GM21515 (cell line): Measurements from ENCODE around the gene EHD4.

ENCODE experiments used
- ATAC-seq: cut with Tn5 transposase; IDR thresholded peaks from one replicate; pipeline ENCODE4 v1.9.1; 2021; ENCODE audit not compliant: unreplicated experiment

Gene EHD4

GRCh38 chr15:41882689-41883483 lies 89.5 kb downstream of the EHD4 start:
- ATAC-seq, result no peak

DNA sequence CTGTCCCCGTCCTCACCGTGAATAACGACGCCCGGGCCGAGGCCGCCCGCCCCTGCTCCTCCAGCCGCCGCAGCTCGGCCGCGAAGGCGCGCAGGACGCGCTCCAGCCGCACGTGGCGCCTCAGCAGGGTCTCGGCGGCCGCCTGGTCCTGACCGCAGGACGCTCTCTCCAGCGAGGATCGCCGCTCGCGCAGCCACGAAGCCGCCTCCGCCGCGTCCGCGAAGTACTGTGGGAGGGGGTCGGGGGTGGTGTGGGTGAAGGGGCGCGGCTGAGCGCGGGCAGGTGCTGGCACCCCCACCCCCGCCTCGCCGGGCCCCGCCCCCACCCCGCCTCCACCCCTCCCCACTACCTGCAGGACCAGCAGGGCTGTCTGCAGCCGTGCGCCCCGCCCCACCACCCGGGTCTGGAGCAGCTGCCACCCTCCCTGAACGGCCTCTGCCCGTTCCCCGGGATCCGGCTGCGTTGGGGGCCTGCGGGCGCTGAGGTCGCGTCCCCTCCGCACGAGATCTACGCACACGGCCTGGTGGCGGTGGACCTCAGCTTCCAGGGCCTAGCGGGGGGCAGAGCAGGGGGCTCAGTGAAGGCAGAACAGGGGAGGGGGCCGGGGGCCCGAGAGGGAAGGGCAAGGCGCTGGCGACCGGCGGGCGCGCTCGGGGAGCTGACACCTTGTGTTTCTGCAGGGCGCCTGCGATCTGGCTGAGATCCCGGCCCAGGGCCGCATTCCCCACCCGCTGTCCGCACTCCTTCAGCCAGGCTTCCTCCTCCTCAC lies 90.3 kb downstream of the EHD4 start:
- no peak for ATAC-seq

GRCh38 chr15:41881550-41881919 lies 90.8 kb downstream of the EHD4 start:
- no peak for ATAC-seq

GRCh38 chr15:41881086-41881485 lies 91.3 kb downstream of the EHD4 start:
- no peak for ATAC-seq

GRCh38 chr15:41880156-41880877 lies 92.0 kb downstream of the EHD4 start:
- no peak for ATAC-seq

DNA sequence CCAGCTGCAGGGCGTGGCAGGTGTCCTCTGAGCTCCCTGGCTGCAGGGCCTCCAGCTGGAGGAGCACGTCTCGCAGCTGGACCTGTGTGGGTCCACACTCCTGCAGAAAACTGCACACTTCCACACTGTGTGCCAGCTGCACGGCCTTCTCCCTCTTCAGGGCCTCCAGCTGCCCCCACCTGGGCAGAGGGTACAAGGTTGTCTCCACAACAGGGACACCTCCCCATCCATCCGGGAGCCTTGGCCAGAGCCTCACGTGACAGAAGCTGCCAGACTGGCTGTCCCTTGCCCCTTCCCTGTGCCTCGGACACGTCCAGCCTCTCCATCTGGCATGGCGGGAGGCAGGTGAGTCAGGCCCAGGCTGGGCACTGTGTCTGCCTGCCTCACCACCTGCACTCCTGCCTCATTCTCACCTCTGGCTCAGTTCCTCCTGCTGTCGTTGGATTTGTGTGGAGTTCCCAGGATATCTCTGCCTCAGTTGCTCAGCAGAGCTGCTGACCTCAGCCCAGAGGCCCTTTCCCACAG lies 93.0 kb downstream of the EHD4 start:
- ATAC-seq, result no peak

GRCh38 chr15:41878355-41878699 lies 94.0 kb downstream of the EHD4 start:
- no peak for ATAC-seq

- ATAC-seq, result no peak
Measured at GRCh38 chr15:41877631-41878354, 94.6 kb downstream of the EHD4 start.

GRCh38 chr15:41876689-41877088 lies 95.7 kb downstream of the EHD4 start:
- no peak for ATAC-seq

GRCh38 chr15:41876007-41876406 lies 96.3 kb downstream of the EHD4 start:
- ATAC-seq, result no peak

- no peak for ATAC-seq
Measured at GRCh38 chr15:41874736-41875135, 97.6 kb downstream of the EHD4 start.

DNA sequence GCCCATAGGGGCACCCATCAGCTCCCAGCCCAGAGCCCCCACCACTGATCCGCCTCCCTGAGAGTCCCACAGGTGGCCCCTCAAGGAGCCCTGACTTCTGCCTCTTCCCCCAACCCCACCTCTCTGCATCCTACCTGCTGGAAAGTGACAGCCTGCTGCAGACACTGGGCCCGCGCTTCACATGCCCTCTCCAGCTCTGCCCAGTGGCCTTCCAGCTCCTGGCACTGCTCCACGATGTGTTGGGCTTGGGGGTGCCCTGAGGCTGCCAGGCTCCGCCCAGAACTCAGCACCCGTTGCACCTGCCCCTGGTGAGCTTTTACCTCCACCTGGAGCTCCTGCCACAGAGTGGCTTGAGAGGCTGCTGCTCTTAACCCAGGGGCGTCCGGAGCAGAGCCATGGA lies 98.6 kb downstream of the EHD4 start:
- no peak for ATAC-seq

DNA sequence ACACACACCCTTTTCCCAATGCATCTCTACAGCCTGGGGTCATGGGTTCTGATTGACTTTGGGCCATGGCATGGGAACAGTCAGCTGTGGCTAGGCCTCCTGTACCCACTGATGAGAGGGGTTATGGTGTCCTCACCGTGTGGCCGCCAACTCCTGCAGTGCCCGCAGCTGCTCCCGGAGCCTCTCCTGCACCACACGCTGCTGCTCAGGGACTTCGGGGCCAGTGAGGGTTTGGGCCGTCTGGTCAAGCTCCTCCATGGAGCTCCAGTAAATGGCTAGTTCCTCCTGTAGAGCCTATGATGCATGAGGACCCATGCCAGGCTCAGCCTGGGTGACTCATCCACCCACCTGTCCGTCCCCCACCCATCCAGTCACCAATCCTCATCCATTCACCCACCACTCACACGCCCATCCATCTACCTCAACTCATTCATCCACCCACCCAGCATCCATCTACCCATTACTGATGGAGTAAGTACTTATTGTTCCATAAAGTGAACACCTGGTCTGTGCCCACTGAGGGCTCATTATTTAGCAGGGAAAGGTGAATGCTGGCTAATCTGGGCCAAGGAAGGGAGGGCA lies 100.1 kb downstream of the EHD4 start:
- ATAC-seq, result no peak

DNA sequence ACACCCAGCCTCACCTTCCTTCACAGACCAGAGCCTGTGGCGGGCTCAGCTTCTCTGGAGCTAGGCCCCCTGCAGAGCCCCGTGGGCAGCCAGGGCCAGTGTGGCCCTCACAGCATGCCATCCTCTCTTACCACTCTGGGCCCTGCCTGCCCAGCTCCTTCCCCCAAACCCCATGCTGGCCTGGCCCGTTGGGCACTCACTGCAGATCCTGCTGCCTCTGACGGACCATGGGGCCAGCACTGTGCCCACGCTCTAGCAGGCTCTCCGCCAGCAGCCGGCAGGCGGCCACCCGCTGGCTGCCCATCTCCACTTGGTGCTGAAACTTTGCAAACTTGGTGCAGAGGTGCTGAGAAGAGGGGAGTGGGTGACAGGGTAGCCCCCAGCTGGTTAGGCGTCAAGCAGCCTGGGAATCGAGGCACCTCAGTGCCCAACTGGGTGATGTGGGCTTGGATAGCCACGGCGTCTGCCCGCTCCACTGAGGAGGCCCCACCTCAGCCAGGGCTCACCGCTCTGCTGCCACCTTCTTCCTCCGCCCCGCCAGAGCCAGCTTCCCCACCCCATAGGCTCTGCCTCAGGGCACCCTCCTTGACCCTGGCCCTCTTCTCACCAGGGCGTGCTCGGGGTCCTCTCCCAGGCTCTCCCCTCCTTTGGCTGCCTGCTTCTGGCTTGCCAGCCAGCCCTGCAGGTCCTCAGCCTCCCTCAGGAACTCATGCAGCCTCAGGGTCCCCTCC lies 101.0 kb downstream of the EHD4 start:
- no peak for ATAC-seq

DNA sequence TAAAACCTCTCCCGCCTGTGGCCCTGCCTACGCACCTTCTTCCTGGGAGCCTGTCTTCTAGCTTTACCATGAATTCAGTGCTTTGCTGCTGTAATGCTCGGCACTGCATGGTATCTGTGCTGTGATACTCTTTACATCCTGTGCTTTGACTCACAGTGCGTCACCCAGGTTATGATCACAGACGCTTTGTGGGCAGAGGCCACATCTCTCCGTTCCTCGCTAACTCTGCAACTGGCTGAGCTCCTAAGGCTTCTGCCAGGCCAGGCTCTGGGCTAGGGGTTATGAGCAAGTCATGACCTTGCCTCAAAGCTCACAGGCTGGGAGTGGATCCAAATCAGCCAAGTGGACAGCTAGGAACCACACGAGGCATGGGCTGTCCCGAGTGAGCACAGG lies 101.7 kb downstream of the EHD4 start:
- ATAC-seq, result no peak

- ATAC-seq, result no peak
Measured at GRCh38 chr15:41869770-41870688, 102.3 kb downstream of the EHD4 start.

- ATAC-seq, result no peak
Measured at GRCh38 chr15:41868321-41868720, 104.0 kb downstream of the EHD4 start.

- no peak for ATAC-seq
Measured at GRCh38 chr15:41866872-41867579, 105.3 kb downstream of the EHD4 start.
